ENCODE results near the gene KIAA1549.

Gene KIAA1549

GRCh38 chr7:138974675-138975292, 6.4 kb downstream of the KIAA1549 start:
- DNase-seq: peak; percentile 69

- DNase-seq: no peak
Measured at GRCh38 chr7:138974103-138974502, 7.1 kb downstream of the KIAA1549 start.

- no peak for DNase-seq
Measured at GRCh38 chr7:138970952-138971351, 10.2 kb downstream of the KIAA1549 start.

- no peak for DNase-seq
Measured at GRCh38 chr7:138970446-138970845, 10.7 kb downstream of the KIAA1549 start.

GRCh38 chr7:138967159-138967558, 14.0 kb downstream of the KIAA1549 start:
- no peak for DNase-seq

- no peak for DNase-seq
Measured at GRCh38 chr7:138964624-138965436, 16.4 kb downstream of the KIAA1549 start.

- DNase-seq: no peak
Measured at GRCh38 chr7:138963675-138964074, 17.5 kb downstream of the KIAA1549 start.

GRCh38 chr7:138962561-138963270, 18.5 kb downstream of the KIAA1549 start:
- no peak for DNase-seq

- peak; percentile 61 for DNase-seq
Measured at GRCh38 chr7:138961159-138961558, 20.0 kb downstream of the KIAA1549 start.

GRCh38 chr7:138958391-138958956, 22.7 kb downstream of the KIAA1549 start:
- no peak for DNase-seq

GRCh38 chr7:138957753-138958390, 23.3 kb downstream of the KIAA1549 start:
- DNase-seq: no peak

GRCh38 chr7:138957217-138957616, 24.0 kb downstream of the KIAA1549 start:
- no peak for DNase-seq

- no peak for DNase-seq
Measured at GRCh38 chr7:138954545-138955475, 26.4 kb downstream of the KIAA1549 start.

GRCh38 chr7:138952791-138953190, 28.4 kb downstream of the KIAA1549 start:
- no peak for DNase-seq

GRCh38 chr7:138951953-138952352, 29.2 kb downstream of the KIAA1549 start:
- no peak for DNase-seq

- no peak for DNase-seq
Measured at GRCh38 chr7:138949421-138950088, 31.6 kb downstream of the KIAA1549 start.

GRCh38 chr7:138948403-138948802, 32.8 kb downstream of the KIAA1549 start:
- DNase-seq: no peak

- peak; percentile 33 for DNase-seq
Measured at GRCh38 chr7:138945821-138946220, 35.4 kb downstream of the KIAA1549 start.

GRCh38 chr7:138945154-138945553, 36.0 kb downstream of the KIAA1549 start:
- DNase-seq: peak; percentile 88

- DNase-seq: no peak
Measured at GRCh38 chr7:138944592-138944991, 36.6 kb downstream of the KIAA1549 start.

GRCh38 chr7:138943061-138943460, 38.1 kb downstream of the KIAA1549 start:
- no peak for DNase-seq
